ENCODE results near the gene ATP6V1D. TPM values are rescaled to one million over a fixed set of nuclear protein-coding genes. Genes with fewer than 3 reads are reported as not detected.
"Not testable (repeated sequence)": the region's sequence is repeated elsewhere in the genome, so short reads cannot be mapped to it uniquely, and the experiment has no call there.

Gene ATP6V1D
- total RNA-seq, 1 experiment from 2014 or later, result 125 TPM

GRCh38 chr14:67357186-67357968, 2.2 kb downstream of the ATP6V1D start:
- peaks cover 11% of the 10 kb centered on the region for H3K4me1 ChIP-seq (replicated peaks)
- peaks cover 17% of the 10 kb centered on the region for H3K36me3 ChIP-seq
- no peaks in the 10 kb centered on the region for H3K27me3 ChIP-seq (replicated peaks)
- H3K9me3 ChIP-seq (replicated peaks), result no peaks in the 10 kb centered on the region
- H3K27ac ChIP-seq, result no peak overlapping the region
- no peak for DNase-seq (ENCODE audit: low read depth in 1 of 2, low spot score in 2 of 2)
- H3K4me3 ChIP-seq, result no peak overlapping the region

- no peak for DNase-seq (ENCODE audit: low read depth in 1 of 2, low spot score in 2 of 2)
- no peak overlapping the region for H3K4me3 ChIP-seq
- no peaks in the 10 kb centered on the region for H3K4me1 ChIP-seq (replicated peaks)
- H3K27ac ChIP-seq, result no peak overlapping the region
- H3K27me3 ChIP-seq (replicated peaks), result no peaks in the 10 kb centered on the region
- H3K36me3 ChIP-seq, result peaks cover 51% of the 10 kb centered on the region
- H3K9me3 ChIP-seq (replicated peaks), result no peaks in the 10 kb centered on the region
Observed at GRCh38 chr14:67352055-67352454, 7.5 kb downstream of the ATP6V1D start.

DNA sequence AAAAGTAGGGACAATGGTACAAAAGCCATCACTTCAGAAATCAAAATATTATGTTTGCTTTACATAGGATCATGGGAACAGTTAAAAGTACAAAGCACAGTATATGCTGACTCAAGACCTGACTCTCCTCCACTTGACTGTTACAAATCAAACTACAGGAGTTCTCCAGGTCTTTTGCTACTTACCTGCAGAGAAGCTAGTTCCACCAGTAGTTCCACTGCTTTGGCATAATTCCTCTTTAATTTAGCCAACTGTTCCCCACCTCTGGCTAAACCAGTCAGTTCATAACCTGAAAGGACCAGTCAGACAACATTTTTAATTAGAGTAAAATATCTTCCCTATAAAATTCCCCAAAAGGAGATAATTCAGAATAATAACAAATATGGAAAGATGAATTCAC, 14.0 kb downstream of the ATP6V1D start:
- Histone ChIP-seq H3K36me3 (peaks cover 71% of the 10 kb centered on the region), H3K4me1 (replicated peaks) (no peaks in the 10 kb centered on the region), H3K9me3 (replicated peaks) (no peaks in the 10 kb centered on the region), H3K27me3 (replicated peaks) (no peaks in the 10 kb centered on the region), H3K4me3 (no peak overlapping the region), H3K27ac (no peak overlapping the region)
- DNase-seq (ENCODE audit: low read depth in 1 of 2, low spot score in 2 of 2), result no peak

DNA sequence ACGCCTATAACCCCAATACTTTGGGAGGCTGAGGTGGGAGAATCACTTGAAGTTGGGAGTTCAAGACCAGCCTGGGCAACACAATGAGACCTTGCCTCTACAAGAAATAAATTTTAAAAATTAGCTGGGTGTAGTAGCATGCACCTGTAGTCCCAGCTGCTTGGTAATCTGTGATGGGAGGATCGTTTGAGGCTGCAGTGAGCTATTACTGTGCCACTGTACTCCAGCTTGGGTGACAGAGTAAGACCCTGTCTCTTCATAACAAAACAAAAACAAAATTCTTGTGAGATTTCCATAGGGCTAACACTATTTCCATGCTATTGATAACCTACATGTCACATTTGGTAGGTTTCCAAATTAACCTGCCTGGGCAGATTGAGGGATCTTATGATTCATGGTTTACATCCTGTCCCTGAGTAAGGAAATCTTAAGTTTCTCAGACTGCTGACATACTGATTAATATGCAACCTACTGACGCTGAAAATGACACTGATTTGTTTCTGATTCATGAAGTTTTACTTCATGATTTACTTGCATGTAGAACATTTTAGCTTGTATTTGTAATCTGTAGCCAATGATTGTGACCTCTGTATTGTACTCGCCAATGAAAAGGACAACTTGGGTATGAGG, 15.9 kb downstream of the ATP6V1D start:
- DNase-seq (ENCODE audit: low read depth in 1 of 2, low spot score in 2 of 2), result no peak
- Histone ChIP-seq H3K36me3 (peaks cover 64% of the 10 kb centered on the region), H3K9me3 (replicated peaks) (no peaks in the 10 kb centered on the region), H3K4me3 (no peak overlapping the region), H3K27ac (no peak overlapping the region), H3K27me3 (replicated peaks) (no peaks in the 10 kb centered on the region), H3K4me1 (replicated peaks) (no peaks in the 10 kb centered on the region)

DNA sequence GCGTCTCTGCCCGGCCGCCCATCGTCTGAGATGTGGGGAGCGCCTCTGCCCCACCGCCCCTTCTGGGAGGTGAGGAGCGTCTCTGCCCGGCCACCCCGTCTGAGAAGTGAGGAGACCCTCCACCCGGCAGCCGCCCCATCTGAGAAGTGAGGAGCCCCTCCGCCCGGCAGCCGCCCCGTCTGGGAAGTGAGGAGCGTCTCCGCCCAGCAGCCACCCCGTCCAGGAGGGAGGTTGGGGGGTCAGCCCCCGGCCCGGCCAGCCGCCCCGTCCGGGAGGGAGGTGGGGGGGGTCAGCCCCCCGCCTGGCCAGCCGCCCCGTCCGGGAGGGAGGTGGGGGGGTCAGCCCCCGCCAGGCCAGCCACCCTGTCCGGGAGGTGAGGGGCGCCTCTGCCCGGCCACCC, 18.4 kb downstream of the ATP6V1D start:
- not testable (repeated sequence) for H3K4me3 ChIP-seq; H3K4me1 ChIP-seq (replicated peaks); H3K27me3 ChIP-seq (replicated peaks); H3K9me3 ChIP-seq (replicated peaks); DNase-seq (ENCODE audit: low read depth in 1 of 2, low spot score in 2 of 2); H3K27ac ChIP-seq
- H3K36me3 ChIP-seq, result peaks cover 65% of the 10 kb centered on the region

GRCh38 chr14:67335781-67336180, 23.8 kb downstream of the ATP6V1D start:
- H3K27me3 ChIP-seq (replicated peaks), result no peaks in the 10 kb centered on the region
- DNase-seq (ENCODE audit: low read depth in 1 of 2, low spot score in 2 of 2), result no peak
- H3K36me3 ChIP-seq, result peaks cover 85% of the 10 kb centered on the region
- no peaks in the 10 kb centered on the region for H3K9me3 ChIP-seq (replicated peaks)
- H3K4me3 ChIP-seq, result no peak overlapping the region
- H3K27ac ChIP-seq, result no peak overlapping the region
- H3K4me1 ChIP-seq (replicated peaks), result no peaks in the 10 kb centered on the region

GRCh38 chr14:67332468-67332867, 27.1 kb downstream of the ATP6V1D start:
- H3K27ac ChIP-seq, result no peak overlapping the region
- no peak for DNase-seq (ENCODE audit: low read depth in 1 of 2, low spot score in 2 of 2)
- no peaks in the 10 kb centered on the region for H3K4me1 ChIP-seq (replicated peaks)

GRCh38 chr14:67331368-67332125, 28.1 kb downstream of the ATP6V1D start:
- H3K36me3 ChIP-seq, result peaks cover 62% of the 10 kb centered on the region
- no peak overlapping the region for H3K4me3 ChIP-seq
- no peaks in the 10 kb centered on the region for H3K4me1 ChIP-seq (replicated peaks)
- H3K27ac ChIP-seq, result no peak overlapping the region
- DNase-seq (ENCODE audit: low read depth in 1 of 2, low spot score in 2 of 2), result no peak
- no peaks in the 10 kb centered on the region for H3K27me3 ChIP-seq (replicated peaks)
- H3K9me3 ChIP-seq (replicated peaks), result no peaks in the 10 kb centered on the region

More at GRCh38 chr14:67332468-67332867, 27.1 kb downstream of the ATP6V1D start:
- Histone ChIP-seq H3K9me3 (replicated peaks) (no peaks in the 10 kb centered on the region), H3K36me3 (peaks cover 63% of the 10 kb centered on the region), H3K27me3 (replicated peaks) (no peaks in the 10 kb centered on the region), H3K4me3 (no peak overlapping the region)

DNA sequence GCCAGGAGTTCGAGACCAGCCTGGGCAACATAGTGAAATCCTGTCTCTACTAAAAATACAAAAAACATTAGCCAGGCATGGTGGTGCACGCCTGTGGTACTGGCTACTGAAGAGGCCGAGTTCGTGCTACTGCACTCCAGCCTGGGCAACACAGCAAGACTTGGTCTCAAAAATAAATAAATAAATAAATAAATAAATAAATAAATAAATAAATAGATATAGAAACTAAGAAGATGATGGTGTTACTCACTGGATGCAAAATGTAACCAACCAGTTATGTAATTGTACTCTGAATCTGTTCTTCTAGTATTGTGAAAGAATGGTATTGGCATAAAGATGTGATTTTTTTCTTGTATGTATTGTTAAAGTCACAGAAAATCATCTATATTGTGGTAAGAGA, 29.9 kb downstream of the ATP6V1D start:
- not testable (repeated sequence) for H3K27ac ChIP-seq; H3K4me3 ChIP-seq; H3K4me1 ChIP-seq (replicated peaks); H3K9me3 ChIP-seq (replicated peaks); DNase-seq (ENCODE audit: low read depth in 1 of 2, low spot score in 2 of 2); H3K27me3 ChIP-seq (replicated peaks)
- H3K36me3 ChIP-seq, result peaks cover 54% of the 10 kb centered on the region

GRCh38 chr14:67319142-67319541, 40.5 kb downstream of the ATP6V1D start:
- H3K27me3 ChIP-seq (replicated peaks), result no peaks in the 10 kb centered on the region
- no peak overlapping the region for H3K4me3 ChIP-seq
- no peaks in the 10 kb centered on the region for H3K9me3 ChIP-seq (replicated peaks)
- H3K27ac ChIP-seq, result no peak overlapping the region
- H3K4me1 ChIP-seq (replicated peaks), result no peaks in the 10 kb centered on the region
- DNase-seq (ENCODE audit: low read depth in 1 of 2, low spot score in 2 of 2), result no peak
- peaks cover 57% of the 10 kb centered on the region for H3K36me3 ChIP-seq

GRCh38 chr14:67317822-67318221, 41.8 kb downstream of the ATP6V1D start:
- H3K27ac ChIP-seq, result no peak overlapping the region
- no peaks in the 10 kb centered on the region for H3K9me3 ChIP-seq (replicated peaks)
- no peaks in the 10 kb centered on the region for H3K27me3 ChIP-seq (replicated peaks)
- peaks cover 60% of the 10 kb centered on the region for H3K36me3 ChIP-seq
- H3K4me3 ChIP-seq, result no peak overlapping the region
- no peaks in the 10 kb centered on the region for H3K4me1 ChIP-seq (replicated peaks)
- no peak for DNase-seq (ENCODE audit: low read depth in 1 of 2, low spot score in 2 of 2)

GRCh38 chr14:67313153-67313552, 46.5 kb downstream of the ATP6V1D start:
- Histone ChIP-seq H3K36me3 (peaks cover 29% of the 10 kb centered on the region), H3K27ac (no peak overlapping the region), H3K9me3 (replicated peaks) (no peaks in the 10 kb centered on the region), H3K4me1 (replicated peaks) (no peaks in the 10 kb centered on the region), H3K27me3 (replicated peaks) (no peaks in the 10 kb centered on the region), H3K4me3 (no peak overlapping the region)
- DNase-seq (ENCODE audit: low read depth in 1 of 2, low spot score in 2 of 2), result no peak

- Histone ChIP-seq H3K27ac (no peak overlapping the region), H3K36me3 (peaks cover 25% of the 10 kb centered on the region), H3K4me3 (no peak overlapping the region), H3K4me1 (replicated peaks) (no peaks in the 10 kb centered on the region), H3K27me3 (replicated peaks) (no peaks in the 10 kb centered on the region), H3K9me3 (replicated peaks) (no peaks in the 10 kb centered on the region)
- no peak for DNase-seq (ENCODE audit: low read depth in 1 of 2, low spot score in 2 of 2)
Observed at GRCh38 chr14:67311868-67312267, 47.7 kb downstream of the ATP6V1D start.

Measured in SJSA1 (cell line).